K562 (cell line): ENCODE results near the gene TTL. TPM values are rescaled to one million over a fixed set of nuclear protein-coding genes. Genes with fewer than 3 reads are reported as not detected.

Source experiments
- BCOR ChIP-seq: fragments of 450-650 bp; IDR thresholded peaks from 2 replicates; pipeline ENCODE4 v1.6.1; 2016
- CEBPB ChIP-seq: fragments of 450-650 bp; IDR thresholded peaks from 2 replicates; pipeline ENCODE4 v1.6.1; 2016; ENCODE audit warnings: missing genetic modification characterization, missing compliant biosample characterization
- CHAMP1 ChIP-seq: fragments of 450-650 bp; IDR thresholded peaks from 2 replicates; pipeline ENCODE4 v1.6.1; 2016; ENCODE audit warnings: mild to moderate bottlenecking
- CTCFL ChIP-seq: IDR thresholded peaks from 2 replicates; pipeline ENCODE4 v1.6.1; 2011; ENCODE audit warnings: borderline replicate concordance, low read depth, mild to moderate bottlenecking, moderate library complexity, low read length; ENCODE audit not compliant: insufficient read depth, poor library complexity, severe bottlenecking
- EHMT2 ChIP-seq: fragments of 450-650 bp; IDR thresholded peaks from 2 replicates; pipeline ENCODE4 v1.6.1; 2018; ENCODE audit warnings: antibody characterized with exemption
- L3MBTL2 ChIP-seq: fragments of 450-650 bp; IDR thresholded peaks from 2 replicates; pipeline ENCODE4 v1.6.1; 2016; ENCODE audit warnings: mild to moderate bottlenecking, moderate library complexity
- MAFK ChIP-seq: IDR thresholded peaks from 2 replicates; pipeline ENCODE4 v1.6.1; 2011; ENCODE audit warnings: low read length, improper control_type of control experiment
- NRF1 ChIP-seq, 2 experiments: fragments of 450-650 bp; IDR thresholded peaks in 1 of 2; conservative IDR thresholded peaks in 1 of 2; 2 replicates each; pipeline ENCODE4 v1.6.1; 2014; ENCODE audit warnings: mild to moderate bottlenecking in 2 of 2
- PHF8 ChIP-seq: fragments of 200-600 bp; sonication (generic); IDR thresholded peaks from 2 replicates; pipeline ENCODE4 v1.6.1; 2012; ENCODE audit warnings: mixed run types, mild to moderate bottlenecking, inconsistent platforms, low read length, moderate library complexity, borderline replicate concordance
- SP2 ChIP-seq: IDR thresholded peaks from 2 replicates; pipeline ENCODE4 v1.6.1; 2011; ENCODE audit warnings: mild to moderate bottlenecking, low read depth, low read length, moderate library complexity; ENCODE audit not compliant: poor library complexity, severe bottlenecking; ENCODE audit errors: extremely low read depth
- STAT6 ChIP-seq: sonication (generic); formaldehyde crosslinking; IDR thresholded peaks from 2 replicates; pipeline ENCODE4 v1.8.1; 2023; ENCODE audit warnings: mild to moderate bottlenecking, missing genetic modification reagents
- TAF1 ChIP-seq: IDR thresholded peaks from 2 replicates; pipeline ENCODE4 v1.6.1; 2011; ENCODE audit warnings: mild to moderate bottlenecking, low read length, moderate library complexity; ENCODE audit not compliant: insufficient read depth, control insufficient read depth, severe bottlenecking; ENCODE audit errors: extremely low read depth
- THAP7 ChIP-seq: fragments of 250-450 bp; sonication (Bioruptor Pico); IDR thresholded peaks from 2 replicates; pipeline ENCODE4 v1.5.0; 2021
- ZBTB17 ChIP-seq: fragments of 450-650 bp; formaldehyde crosslinking; IDR thresholded peaks from 2 replicates; pipeline ENCODE4 v1.4.0; 2020; ENCODE audit warnings: mild to moderate bottlenecking
- ZBTB43 ChIP-seq: sonication (generic); formaldehyde crosslinking; IDR thresholded peaks from 2 replicates; pipeline ENCODE4 v1.8.0; 2023; ENCODE audit warnings: mild to moderate bottlenecking, missing genetic modification reagents
- ZKSCAN1 ChIP-seq: fragments of 150-350 bp; IDR thresholded peaks from 2 replicates; pipeline ENCODE4 v1.6.1; 2016; ENCODE audit warnings: low read depth, low read length
- ZNF134 ChIP-seq: fragments of 250-450 bp; sonication (Bioruptor Pico); conservative IDR thresholded peaks from 2 replicates; pipeline ENCODE4 v1.4.0; 2020
- ZNF644 ChIP-seq: fragments of 200-800 bp; sonication (Bioruptor generic); IDR thresholded peaks from 2 replicates; pipeline ENCODE4 v1.6.1; 2016; ENCODE audit warnings: low read depth, missing genetic modification characterization, missing compliant biosample characterization
- polyA plus RNA-seq, 8 experiments: library from polyadenylated mRNA; depleted of rRNA in 4 of 8; stranded (reverse) in 5 of 8; unstranded in 3 of 8; fragments of >200 nt; fragmentation: Nextera tagmentation in 2 of 8; fragmentation: Illumina TruSeq in 1 of 8; extraction: Ambion mirVana in 2 of 8; extraction: Trizol in 1 of 8; gene quantifications; 2 replicates each; pipeline versions ENCODE4 v1.2.1 to v1.2.3, GENCODE V29; 2011 to 2014; ENCODE audit warnings: inconsistent platforms in 1 of 8, missing spikeins in 1 of 8
- total RNA-seq, 7 experiments: library from RNA; depleted of rRNA in 6 of 7; stranded (reverse); fragments of >200 nt in 6 of 7; fragmentation: Illumina TruSeq in 2 of 7; extraction: Trizol in 2 of 7; gene quantifications; 2 replicates each; pipeline versions ENCODE4 v1.2.1 to v1.2.3, GENCODE V29; 2011 to 2021; ENCODE audit warnings: low replicate concordance in 1 of 7

Gene TTL
- total and polyA plus RNA-seq, 9 of the 15 experiments (the other 6 are each of a cell fraction or from before 2014, with no cell fraction given), result 9.4 to 54.4 (median 34.9) TPM

GRCh38 chr2:112584134-112584890 is 102.4 kb downstream of the TTL start, which contains the start of gene CHCHD5 (continued):
- TF ChIP-seq CHAMP1 (0 out of 2 replicates have a peak, but pooled peaks have one; percentile 11), ZBTB17 (CRISPR knock-in tag) (no peak), ZNF644 (peak; percentile 53; the same call in 1 of the 2 replicates), BCOR (no peak), CTCFL (peak; percentile 69), THAP7 (no peak), CEBPB (tag) (peak; percentile 99), TAF1 (peak; percentile 86), STAT6 (CRISPR knock-in tag) (no peak), ZBTB43 (CRISPR knock-in tag) (peak; percentile 21; the same call in 1 of the 2 replicates), SP2 (no peak), L3MBTL2 (peak; percentile 88), ZKSCAN1 (no peak), ZNF134 (CRISPR knock-in tag) (0 out of 2 replicates have a peak, but pooled peaks have one; percentile 5), EHMT2 (peak; percentile 82), NRF1 (conservative IDR thresholded peaks at IDR 0.05 in 1 of 2, IDR thresholded peaks at IDR 0.05 in 1 of 2) (peak; percentile 83 to 86), MAFK (no peak), PHF8 (peak; percentile 88)
